Gastrocnemius medialis (tissue), 4 donors: ENCODE data around the gene STRN4. TPM values are rescaled to one million over a fixed set of nuclear protein-coding genes. Genes with fewer than 3 reads are reported as not detected.
A peak's percentile ranks its signal among the peaks of the same experiment; 100 is the strongest.
"Not testable (repeated sequence)": the region's sequence is repeated elsewhere in the genome, so short reads cannot be mapped to it uniquely, and the experiment has no call there.

Experiments used
- ATAC-seq, 2 donors: fragments of 150-250 bp; one replicate each; pipeline ENCODE4 v1.9.1; 2016
- DNase-seq, 2 donors: peaks; one replicate each; pipeline ENCODE4 v3.0.0-alpha.2; 2019
- H3K27ac ChIP-seq, 4 donors: fragments of 200-600 bp; sonication (generic); 1 replicate in 1 of 4; 2 replicates in 3 of 4; pipeline ENCODE4 v1.5.1; 2016 to 2018; ENCODE audit warnings: mild to moderate bottlenecking in 2 of 4, moderate library complexity in 1 of 4
- H3K27me3 ChIP-seq, 3 donors: fragments of 200-600 bp; sonication (generic) in 2 of 3; 1 replicate in 1 of 3; 2 replicates in 2 of 3; pipeline versions ENCODE4 v1.5.1 to v1.6.0; 2016 to 2019; ENCODE audit warnings: mild to moderate bottlenecking in 1 of 3, moderate library complexity in 1 of 3
- H3K36me3 ChIP-seq, 2 donors: fragments of 200-600 bp; sonication (generic) in 1 of 2; one replicate each; pipeline ENCODE4 v1.5.1; 2017 to 2018
- H3K4me1 ChIP-seq, 2 donors: fragments of 200-600 bp; sonication (generic) in 1 of 2; one replicate each; pipeline ENCODE4 v1.5.1; 2016 to 2017; ENCODE audit warnings: mild to moderate bottlenecking in 2 of 2
- H3K4me3 ChIP-seq, 4 donors: fragments of 200-600 bp; sonication (generic) in 3 of 4; 1 replicate in 1 of 4; 2 replicates in 3 of 4; pipeline ENCODE4 v1.5.1; 2016 to 2019; ENCODE audit warnings: mild to moderate bottlenecking in 2 of 4
- H3K9me3 ChIP-seq, 3 donors: fragments of 200-600 bp; sonication (generic) in 2 of 3; 1 replicate in 1 of 3; 2 replicates in 2 of 3; pipeline ENCODE4 v1.5.1; 2016 to 2019
- CTCF ChIP-seq, 5 experiments: fragments of 450-650 bp in 3 of 5; fragments of 200-600 bp in 2 of 5; sonication (generic) in 2 of 5; IDR thresholded peaks in 4 of 5; conservative IDR thresholded peaks in 1 of 5; 1 replicate in 4 of 5; 2 replicates in 1 of 5; pipeline ENCODE4 v1.5.1; 2016 to 2019; ENCODE audit warnings: antibody characterized with exemption in 5 of 5, mild to moderate bottlenecking in 3 of 5, moderate library complexity in 3 of 5
- POLR2A ChIP-seq, 2 donors: fragments of 450-650 bp; IDR thresholded peaks; one replicate each; pipeline ENCODE4 v1.6.1; 2017; ENCODE audit warnings: antibody characterized with exemption in 2 of 2, mild to moderate bottlenecking in 2 of 2, moderate library complexity in 2 of 2
- in situ Hi-C, 4 donors: fragments of 200-750 bp; cut with MboI; loops; one replicate each; pipeline versions ENCODE4 v1.15.0 to v1.8.0; 2017; ENCODE audit warnings: low sequenced_read_pairs in 4 of 4
- intact Hi-C: fragments of 100-400 bp; cut with DNase I; formaldehyde crosslinking; loops from one replicate; pipeline ENCODE4 v1.15.1; 2023; ENCODE audit warnings: low total_unique reads
- total RNA-seq, 4 donors: library from RNA; depleted of rRNA; stranded (reverse); fragments of >200 nt; gene quantifications; one replicate each; pipeline versions ENCODE4 v1.1.0 to v1.2.3, GENCODE V29; 2016

The STRN4 gene
- total RNA-seq, 4 donors from 2014 or later: 45.5 to 75.7 (median 57.9) TPM

- H3K4me1 ChIP-seq: no peaks in the 10 kb centered on the region
- H3K4me3 ChIP-seq: no peak overlapping the region
- intact Hi-C loops: no loop called here
- TF ChIP-seq POLR2A (IDR thresholded peaks at IDR 0.05): no peak
- no peak for DNase-seq
- H3K9me3 ChIP-seq: no peaks in the 10 kb centered on the region
- in situ Hi-C loops: loop anchor here in 2 of 4 donors (25.0 kb wide), 1 partner anchor 214 kb away; no protein-coding TSS in a partner anchor
- peaks cover 0 to 4% (median 0%) of the 10 kb centered on the region in 3 donors for H3K27me3 ChIP-seq
- ATAC-seq: no peak
- peaks cover 0 to 9% of the 10 kb centered on the region in 2 donors for H3K36me3 ChIP-seq
- no peak overlapping the region for H3K27ac ChIP-seq
Observed at GRCh38 chr19:46773018-46773399, 26.8 kb upstream of the STRN4 start.

GRCh38 chr19:46772170-46773017 lies 26.1 kb upstream of the STRN4 start:
- in situ Hi-C loops: loop anchor here in 2 of 4 donors (25.0 kb wide), 1 partner anchor 215 kb away; no protein-coding TSS in a partner anchor
- intact Hi-C loops: no loop called here

GRCh38 chr19:46768746-46769145 lies 22.5 kb upstream of the STRN4 start:
- DNase-seq, H3K36me3 ChIP-seq, H3K4me3 ChIP-seq, H3K27me3 ChIP-seq, H3K27ac ChIP-seq, ATAC-seq, H3K9me3 ChIP-seq, intact Hi-C loops, H3K4me1 ChIP-seq: not testable (repeated sequence)
- in situ Hi-C loops: loop anchor here in 3 of 4 donors (10.0 to 25.0 kb wide), 3 partner anchors 56 to 219 kb away; no protein-coding TSS in a partner anchor

More at GRCh38 chr19:46772170-46773017, 26.1 kb upstream of the STRN4 start:
- H3K9me3 ChIP-seq: no peaks in the 10 kb centered on the region
- no peak for TF ChIP-seq CTCF (IDR thresholded peaks at IDR 0.05 in 4 of 5, conservative IDR thresholded peaks at IDR 0.05 in 1 of 5)
- TF ChIP-seq POLR2A (IDR thresholded peaks at IDR 0.05): no peak
- H3K27me3 ChIP-seq: peaks cover 0 to 4% (median 0%) of the 10 kb centered on the region in 3 donors
- DNase-seq (no peak), ATAC-seq (no peak)
- no peaks in the 10 kb centered on the region for H3K4me1 ChIP-seq
- H3K36me3 ChIP-seq: peaks cover 0 to 9% of the 10 kb centered on the region in 2 donors
- H3K4me3 ChIP-seq: no peak overlapping the region
- H3K27ac ChIP-seq: no peak overlapping the region

GRCh38 chr19:46766569-46767317 lies 20.5 kb upstream of the STRN4 start:
- Histone ChIP-seq H3K4me3 (no peak overlapping the region), H3K4me1 (no peaks in the 10 kb centered on the region), H3K27ac (no peak overlapping the region), H3K9me3 (no peaks in the 10 kb centered on the region), H3K36me3 (no peaks in the 10 kb centered on the region), H3K27me3 (no peaks in the 10 kb centered on the region)
- DNase-seq: no peak
- in situ Hi-C loops (loop anchor here in 3 of 4 donors (10.0 to 25.0 kb wide), 3 partner anchors 58 to 221 kb away; no protein-coding TSS in a partner anchor), intact Hi-C loops (no loop called here)
- TF ChIP-seq POLR2A (IDR thresholded peaks at IDR 0.05) (no peak), CTCF (IDR thresholded peaks at IDR 0.05 in 4 of 5, conservative IDR thresholded peaks at IDR 0.05 in 1 of 5) (peak; percentile 24 to 67 (median 42))
- peak in 1 of 2 donors; percentile 44 for ATAC-seq

- DNase-seq (no peak), ATAC-seq (no peak)
- TF ChIP-seq POLR2A (IDR thresholded peaks at IDR 0.05) (no peak), CTCF (IDR thresholded peaks at IDR 0.05 in 4 of 5, conservative IDR thresholded peaks at IDR 0.05 in 1 of 5) (no peak)
- no peaks in the 10 kb centered on the region for H3K36me3 ChIP-seq
- no peak overlapping the region for H3K27ac ChIP-seq
- peaks cover 0 to 7% of the 10 kb centered on the region in 2 donors for H3K4me1 ChIP-seq
- H3K27me3 ChIP-seq: no peaks in the 10 kb centered on the region
- in situ Hi-C loops: loop anchor here in 3 of 4 donors (10.0 to 25.0 kb wide), 3 partner anchors 60 to 222 kb away; no protein-coding TSS in a partner anchor
- intact Hi-C loops: no loop called here
- H3K4me3 ChIP-seq: no peak overlapping the region
- H3K9me3 ChIP-seq: no peaks in the 10 kb centered on the region
Observed at GRCh38 chr19:46764817-46765291, 18.6 kb upstream of the STRN4 start.
